Gastrocnemius medialis (tissue), 4 donors: ENCODE data around the gene PRTN3. TPM values are rescaled to one million over a fixed set of nuclear protein-coding genes. Genes with fewer than 3 reads are reported as not detected.

Experiments
- ATAC-seq, 2 donors: fragments of 150-250 bp; one replicate each; pipeline ENCODE4 v1.9.1; 2016
- DNase-seq, 2 donors: peaks; one replicate each; pipeline ENCODE4 v3.0.0-alpha.2; 2019
- H3K27ac ChIP-seq, 4 donors: fragments of 200-600 bp; sonication (generic); 1 replicate in 1 of 4; 2 replicates in 3 of 4; pipeline ENCODE4 v1.5.1; 2016 to 2018; ENCODE audit warnings: mild to moderate bottlenecking in 2 of 4, moderate library complexity in 1 of 4
- H3K27me3 ChIP-seq, 3 donors: fragments of 200-600 bp; sonication (generic) in 2 of 3; 1 replicate in 1 of 3; 2 replicates in 2 of 3; pipeline versions ENCODE4 v1.5.1 to v1.6.0; 2016 to 2019; ENCODE audit warnings: mild to moderate bottlenecking in 1 of 3, moderate library complexity in 1 of 3
- H3K36me3 ChIP-seq, 2 donors: fragments of 200-600 bp; sonication (generic) in 1 of 2; one replicate each; pipeline ENCODE4 v1.5.1; 2017 to 2018
- H3K4me1 ChIP-seq, 2 donors: fragments of 200-600 bp; sonication (generic) in 1 of 2; one replicate each; pipeline ENCODE4 v1.5.1; 2016 to 2017; ENCODE audit warnings: mild to moderate bottlenecking in 2 of 2
- H3K4me3 ChIP-seq, 4 donors: fragments of 200-600 bp; sonication (generic) in 3 of 4; 1 replicate in 1 of 4; 2 replicates in 3 of 4; pipeline ENCODE4 v1.5.1; 2016 to 2019; ENCODE audit warnings: mild to moderate bottlenecking in 2 of 4
- H3K9me3 ChIP-seq, 3 donors: fragments of 200-600 bp; sonication (generic) in 2 of 3; 1 replicate in 1 of 3; 2 replicates in 2 of 3; pipeline ENCODE4 v1.5.1; 2016 to 2019
- POLR2A ChIP-seq, 2 donors: fragments of 450-650 bp; IDR thresholded peaks; one replicate each; pipeline ENCODE4 v1.6.1; 2017; ENCODE audit warnings: antibody characterized with exemption in 2 of 2, mild to moderate bottlenecking in 2 of 2, moderate library complexity in 2 of 2
- in situ Hi-C, 4 donors: fragments of 200-750 bp; cut with MboI; loops; one replicate each; pipeline versions ENCODE4 v1.15.0 to v1.8.0; 2017; ENCODE audit warnings: low sequenced_read_pairs in 4 of 4
- intact Hi-C: fragments of 100-400 bp; cut with DNase I; formaldehyde crosslinking; loops from one replicate; pipeline ENCODE4 v1.15.1; 2023; ENCODE audit warnings: low total_unique reads
- total RNA-seq, 4 donors: library from RNA; depleted of rRNA; stranded (reverse); fragments of >200 nt; gene quantifications; one replicate each; pipeline versions ENCODE4 v1.1.0 to v1.2.3, GENCODE V29; 2016
- TF ChIP-seq, protein P1 (sequence below), 5 experiments: fragments of 450-650 bp in 3 of 5; fragments of 200-600 bp in 2 of 5; sonication (generic) in 2 of 5; IDR thresholded peaks in 4 of 5; conservative IDR thresholded peaks in 1 of 5; 1 replicate in 4 of 5; 2 replicates in 1 of 5; pipeline ENCODE4 v1.5.1; 2016 to 2019; ENCODE audit warnings: antibody characterized with exemption in 5 of 5, mild to moderate bottlenecking in 3 of 5, moderate library complexity in 3 of 5

The PRTN3 gene
- total RNA-seq, 4 donors from 2014 or later: 0.51 TPM; not detected in 3

DNA sequence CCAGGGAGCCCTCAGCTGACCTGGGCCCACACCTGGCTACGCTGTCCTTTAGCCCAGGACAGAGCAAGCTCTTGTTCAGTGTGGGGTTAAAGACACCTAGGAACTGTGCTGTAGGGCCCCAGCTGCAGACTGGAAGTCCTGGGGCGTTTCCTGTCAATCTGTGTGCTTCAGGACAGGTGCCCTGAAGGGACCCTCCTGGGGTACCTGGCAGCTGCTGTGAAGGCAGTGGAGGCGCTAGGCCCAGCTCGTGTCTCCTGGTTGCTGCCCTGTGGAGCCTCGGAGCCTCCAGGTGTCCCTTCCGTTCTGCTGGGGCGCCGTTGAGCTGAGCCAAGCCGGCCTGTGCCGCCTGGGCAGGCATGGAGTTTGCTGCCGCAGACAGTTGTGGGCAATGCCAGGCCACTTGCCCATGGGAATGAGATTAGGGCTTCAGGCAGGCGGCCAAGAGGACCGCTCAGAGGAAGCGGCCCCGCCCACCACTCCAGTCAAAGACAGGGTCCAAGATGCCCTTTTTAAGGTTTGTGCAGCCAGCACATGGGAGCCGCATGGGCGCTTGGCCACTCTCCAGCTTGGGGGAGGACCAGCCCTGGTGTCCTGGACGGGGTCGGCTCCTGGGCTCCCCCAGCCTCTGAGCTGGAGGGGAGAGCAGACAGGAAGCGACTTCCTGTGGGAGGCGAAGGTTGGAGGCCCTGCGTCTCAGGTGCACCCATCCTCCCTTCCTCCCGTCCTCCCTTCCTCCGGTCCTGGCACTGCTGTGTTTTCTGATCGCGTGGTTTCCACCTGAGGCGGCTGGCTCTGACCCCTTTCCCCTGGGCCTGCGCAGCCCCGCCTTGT lies 39.6 kb upstream of the PRTN3 start:
- TF ChIP-seq POLR2A (IDR thresholded peaks at IDR 0.05): no peak
- peaks cover 0 to 24% of the 10 kb centered on the region in 2 donors for H3K36me3 ChIP-seq
- intact Hi-C loops (no loop called here), in situ Hi-C loops (no loop called here)
- peak overlapping the region; percentile 27 to 79 (median 42) for H3K4me3 ChIP-seq
- peaks cover 51 to 62% of the 10 kb centered on the region in 2 donors for H3K4me1 ChIP-seq
- DNase-seq (no peak), ATAC-seq (no peak)
- peak overlapping the region; percentile 47 to 89 (median 61) for H3K27ac ChIP-seq
- H3K27me3 ChIP-seq: no peaks in the 10 kb centered on the region
- no peaks in the 10 kb centered on the region for H3K9me3 ChIP-seq

GRCh38 chr19:801861-802497 lies 38.8 kb upstream of the PRTN3 start:
- peaks cover 49 to 59% of the 10 kb centered on the region in 2 donors for H3K4me1 ChIP-seq
- H3K9me3 ChIP-seq: no peaks in the 10 kb centered on the region
- TF ChIP-seq POLR2A (IDR thresholded peaks at IDR 0.05): no peak
- TF ChIP-seq, protein P1, sequence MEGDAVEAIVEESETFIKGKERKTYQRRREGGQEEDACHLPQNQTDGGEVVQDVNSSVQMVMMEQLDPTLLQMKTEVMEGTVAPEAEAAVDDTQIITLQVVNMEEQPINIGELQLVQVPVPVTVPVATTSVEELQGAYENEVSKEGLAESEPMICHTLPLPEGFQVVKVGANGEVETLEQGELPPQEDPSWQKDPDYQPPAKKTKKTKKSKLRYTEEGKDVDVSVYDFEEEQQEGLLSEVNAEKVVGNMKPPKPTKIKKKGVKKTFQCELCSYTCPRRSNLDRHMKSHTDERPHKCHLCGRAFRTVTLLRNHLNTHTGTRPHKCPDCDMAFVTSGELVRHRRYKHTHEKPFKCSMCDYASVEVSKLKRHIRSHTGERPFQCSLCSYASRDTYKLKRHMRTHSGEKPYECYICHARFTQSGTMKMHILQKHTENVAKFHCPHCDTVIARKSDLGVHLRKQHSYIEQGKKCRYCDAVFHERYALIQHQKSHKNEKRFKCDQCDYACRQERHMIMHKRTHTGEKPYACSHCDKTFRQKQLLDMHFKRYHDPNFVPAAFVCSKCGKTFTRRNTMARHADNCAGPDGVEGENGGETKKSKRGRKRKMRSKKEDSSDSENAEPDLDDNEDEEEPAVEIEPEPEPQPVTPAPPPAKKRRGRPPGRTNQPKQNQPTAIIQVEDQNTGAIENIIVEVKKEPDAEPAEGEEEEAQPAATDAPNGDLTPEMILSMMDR (IDR thresholded peaks at IDR 0.05 in 4 of 5, conservative IDR thresholded peaks at IDR 0.05 in 1 of 5): no peak
- DNase-seq (no peak), ATAC-seq (no peak)
- in situ Hi-C loops: no loop called here
- intact Hi-C loops: no loop called here
- H3K27me3 ChIP-seq: no peaks in the 10 kb centered on the region
- peak overlapping the region; percentile 27 to 79 (median 42) for H3K4me3 ChIP-seq
- peaks cover 0 to 32% of the 10 kb centered on the region in 2 donors for H3K36me3 ChIP-seq
- peak overlapping the region; percentile 47 to 89 (median 61) for H3K27ac ChIP-seq

DNA sequence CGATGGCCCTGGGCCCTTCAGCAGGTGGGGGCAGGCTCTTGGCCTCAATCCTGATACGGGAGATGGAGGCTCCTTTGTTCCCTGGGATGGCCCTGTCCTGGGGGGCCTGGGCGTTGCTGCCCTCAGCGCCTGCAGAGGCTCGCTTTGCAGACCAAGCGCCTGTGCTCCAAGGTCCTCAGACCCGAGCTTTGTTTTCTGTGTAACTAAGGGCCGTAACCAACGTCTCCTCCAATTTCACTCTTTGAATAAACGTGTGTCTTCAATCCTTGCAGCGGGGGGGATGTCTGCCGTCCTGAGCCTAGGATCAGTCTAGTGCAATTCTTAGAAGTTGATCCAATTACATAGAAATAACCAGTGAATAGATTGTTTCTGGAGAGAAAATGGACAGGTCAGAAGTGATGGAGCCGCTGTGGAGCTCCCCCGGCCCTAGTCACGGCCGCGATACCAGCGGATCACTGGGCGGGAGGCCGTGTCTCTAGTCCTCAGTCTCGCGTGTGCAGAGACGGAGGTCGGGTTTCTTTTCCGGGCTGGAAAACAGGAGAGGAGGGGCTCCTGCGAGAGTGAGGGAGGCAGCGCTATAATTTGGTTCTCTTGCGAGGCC lies 38.2 kb upstream of the PRTN3 start:
- Histone ChIP-seq H3K4me3 (peak overlapping the region; percentile 27 to 79 (median 42)), H3K27me3 (no peaks in the 10 kb centered on the region), H3K9me3 (no peaks in the 10 kb centered on the region), H3K36me3 (peaks cover 0 to 38% of the 10 kb centered on the region in 2 donors), H3K4me1 (peaks cover 49 to 59% of the 10 kb centered on the region in 2 donors), H3K27ac (peak overlapping the region; percentile 13 to 89 (median 56))
- in situ Hi-C loops (no loop called here), intact Hi-C loops (no loop called here)
- DNase-seq: no peak
- no peak for TF ChIP-seq POLR2A (IDR thresholded peaks at IDR 0.05)
- TF ChIP-seq, protein P1 (IDR thresholded peaks at IDR 0.05 in 4 of 5, conservative IDR thresholded peaks at IDR 0.05 in 1 of 5): no peak
- ATAC-seq: no peak

DNA sequence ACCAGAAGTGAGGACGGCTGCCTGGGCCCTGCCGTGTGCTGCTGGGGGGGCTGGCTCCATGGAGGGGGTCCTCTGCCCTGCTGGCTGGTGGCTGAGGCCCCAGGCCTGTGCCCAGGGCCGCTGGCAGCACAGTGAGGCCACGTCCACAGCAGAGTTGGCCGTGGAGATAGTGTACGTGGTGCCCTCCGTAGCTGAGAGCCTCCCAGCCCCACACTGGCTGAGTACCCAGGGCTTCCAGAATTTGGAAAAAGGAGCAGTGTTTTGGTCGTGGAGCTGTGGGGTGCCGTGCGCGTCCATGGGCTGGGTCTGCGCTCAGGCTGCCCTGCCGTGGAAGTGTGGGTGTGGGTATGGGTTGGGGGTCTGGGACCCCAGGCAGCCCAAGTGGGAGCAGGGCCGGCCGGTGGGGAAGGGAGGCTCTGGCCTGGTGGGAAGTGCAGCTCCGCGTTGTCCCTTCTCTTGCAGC lies 37.7 kb upstream of the PRTN3 start:
- H3K4me3 ChIP-seq: peak overlapping the region in 2 of 4 donors; percentile 27 to 38
- H3K36me3 ChIP-seq: peaks cover 0 to 43% of the 10 kb centered on the region in 2 donors

More for the DNA sequence above, 37.7 kb upstream of the PRTN3 start:
- in situ Hi-C loops (no loop called here), intact Hi-C loops (no loop called here)
- H3K27me3 ChIP-seq: no peaks in the 10 kb centered on the region
- H3K27ac ChIP-seq: peak overlapping the region; percentile 9 to 89 (median 56)
- no peak for TF ChIP-seq POLR2A (IDR thresholded peaks at IDR 0.05)
- TF ChIP-seq, protein P1 (IDR thresholded peaks at IDR 0.05 in 4 of 5, conservative IDR thresholded peaks at IDR 0.05 in 1 of 5): no peak
- no peak for ATAC-seq
- no peaks in the 10 kb centered on the region for H3K9me3 ChIP-seq
- H3K4me1 ChIP-seq: peaks cover 49 to 58% of the 10 kb centered on the region in 2 donors
- no peak for DNase-seq
